Activated CD4-positive, alpha-beta T cell treated with anti-CD3 and anti-CD28 coated beads for 48 hours (primary cell): ENCODE measurements around the gene MAB21L3.

Source experiments
- DNase-seq: peaks from one replicate; pipeline ENCODE4 v3.0.0-alpha.2; 2020

MAB21L3 gene

GRCh38 chr1:116166655-116167054 lies 55.5 kb downstream of the MAB21L3 start:
- DNase-seq, result no peak

- no peak for DNase-seq
Measured at GRCh38 chr1:116167625-116168276, 56.6 kb downstream of the MAB21L3 start.

- peak; percentile 89 for DNase-seq
Measured at GRCh38 chr1:116168277-116169032, 57.3 kb downstream of the MAB21L3 start.

- no peak for DNase-seq
Measured at GRCh38 chr1:116169898-116170297, 58.7 kb downstream of the MAB21L3 start.

- no peak for DNase-seq
Measured at GRCh38 chr1:116170721-116171589, 59.8 kb downstream of the MAB21L3 start.

GRCh38 chr1:116172666-116173065 lies 61.5 kb downstream of the MAB21L3 start:
- DNase-seq, result no peak

- no peak for DNase-seq
Measured at GRCh38 chr1:116175611-116176010, 64.4 kb downstream of the MAB21L3 start.

GRCh38 chr1:116176306-116176789 lies 65.1 kb downstream of the MAB21L3 start:
- no peak for DNase-seq

- no peak for DNase-seq
Measured at GRCh38 chr1:116177861-116178260, 66.7 kb downstream of the MAB21L3 start.

GRCh38 chr1:116178837-116179236 lies 67.6 kb downstream of the MAB21L3 start:
- DNase-seq, result no peak

GRCh38 chr1:116179419-116179818 lies 68.2 kb downstream of the MAB21L3 start:
- DNase-seq, result no peak

GRCh38 chr1:116179964-116180363 lies 68.8 kb downstream of the MAB21L3 start:
- no peak for DNase-seq

- no peak for DNase-seq
Measured at GRCh38 chr1:116182019-116182714, 71.0 kb downstream of the MAB21L3 start.
